OCI-LY1 (cell line): Measurements from ENCODE around the gene HENMT1.

ENCODE experiments used
- H2AFZ ChIP-seq: fragments of 200-600 bp; sonication (generic), shearing (Covaris generic); 2 replicates; pipeline ENCODE4 v1.6.0; 2014; ENCODE audit warnings: antibody characterized with exemption, mild to moderate bottlenecking, low read length
- H3F3A ChIP-seq: fragments of 200-600 bp; sonication (generic), shearing (Covaris generic); 2 replicates; pipeline ENCODE4 v1.6.0; 2014; ENCODE audit warnings: mild to moderate bottlenecking, antibody characterized with exemption, low read length, moderate library complexity; ENCODE audit not compliant: insufficient read depth
- H3K27ac ChIP-seq: fragments of 200-600 bp; sonication (generic); 2 replicates; pipeline ENCODE4 v1.5.1; 2014; ENCODE audit warnings: low read length, mixed run types, mild to moderate bottlenecking, low read depth; ENCODE audit not compliant: poor library complexity, severe bottlenecking
- H3K27me3 ChIP-seq: fragments of 200-600 bp; sonication (generic); 2 replicates; pipeline ENCODE4 v1.6.0; 2014; ENCODE audit warnings: antibody characterized with exemption, mild to moderate bottlenecking, low read length, moderate library complexity; ENCODE audit not compliant: insufficient read depth
- H3K36me3 ChIP-seq: fragments of 200-600 bp; sonication (generic); 2 replicates; pipeline ENCODE4 v1.6.1; 2014; ENCODE audit warnings: mild to moderate bottlenecking, antibody characterized with exemption, low read length, moderate library complexity, mixed read lengths; ENCODE audit not compliant: insufficient read depth
- H3K4me1 ChIP-seq: fragments of 200-600 bp; sonication (generic); 2 replicates; pipeline ENCODE4 v1.5.1; 2014; ENCODE audit warnings: mild to moderate bottlenecking, low read length, moderate library complexity; ENCODE audit not compliant: insufficient read depth, severe bottlenecking
- H3K4me2 ChIP-seq: fragments of 200-600 bp; sonication (generic), shearing (Covaris generic); 2 replicates; pipeline ENCODE4 v1.6.1; 2014; ENCODE audit warnings: low read length
- H3K4me3 ChIP-seq: fragments of 200-600 bp; sonication (generic); 2 replicates; pipeline ENCODE4 v1.5.1; 2014; ENCODE audit warnings: low read length, low read depth, mild to moderate bottlenecking, mixed read lengths; ENCODE audit not compliant: poor library complexity, severe bottlenecking
- H3K79me2 ChIP-seq: fragments of 200-600 bp; shearing (Covaris generic); 2 replicates; pipeline ENCODE4 v1.6.1; 2016; ENCODE audit warnings: mixed run types, low read length, mixed read lengths; ENCODE audit not compliant: insufficient read depth
- H3K9ac ChIP-seq: fragments of 200-600 bp; sonication (generic), shearing (Covaris generic); 2 replicates; pipeline ENCODE4 v1.6.1; 2014; ENCODE audit warnings: mild to moderate bottlenecking, low read length, mixed read lengths
- H3K9me2 ChIP-seq: fragments of 200-600 bp; sonication (generic), shearing (Covaris generic); 2 replicates; pipeline ENCODE4 v1.6.1; 2014; ENCODE audit warnings: low read depth, mild to moderate bottlenecking, low read length, mixed read lengths
- H3K9me3 ChIP-seq: fragments of 200-600 bp; shearing (Covaris generic); 2 replicates; pipeline ENCODE4 v1.6.1; 2014; ENCODE audit warnings: low read length, mixed read lengths
- H4K20me1 ChIP-seq: fragments of 200-600 bp; sonication (generic), shearing (Covaris generic); 2 replicates; pipeline ENCODE4 v1.6.0; 2016; ENCODE audit warnings: mild to moderate bottlenecking, low read length; ENCODE audit not compliant: insufficient read depth
- CTCF ChIP-seq: fragments of 200-600 bp; sonication (generic), shearing (Covaris generic); IDR thresholded peaks from 2 replicates; pipeline ENCODE4 v1.5.1; 2017; ENCODE audit warnings: mild to moderate bottlenecking, antibody characterized with exemption, low read length, moderate library complexity, mixed read lengths
- EZH2 ChIP-seq: fragments of 200-600 bp; sonication (generic), shearing (Covaris generic); IDR thresholded peaks from 2 replicates; pipeline ENCODE4 v1.8.0; 2017; ENCODE audit warnings: borderline replicate concordance, mixed run types, mild to moderate bottlenecking, antibody characterized with exemption, low read length, moderate library complexity, mixed read lengths

HENMT1 gene

DNA sequence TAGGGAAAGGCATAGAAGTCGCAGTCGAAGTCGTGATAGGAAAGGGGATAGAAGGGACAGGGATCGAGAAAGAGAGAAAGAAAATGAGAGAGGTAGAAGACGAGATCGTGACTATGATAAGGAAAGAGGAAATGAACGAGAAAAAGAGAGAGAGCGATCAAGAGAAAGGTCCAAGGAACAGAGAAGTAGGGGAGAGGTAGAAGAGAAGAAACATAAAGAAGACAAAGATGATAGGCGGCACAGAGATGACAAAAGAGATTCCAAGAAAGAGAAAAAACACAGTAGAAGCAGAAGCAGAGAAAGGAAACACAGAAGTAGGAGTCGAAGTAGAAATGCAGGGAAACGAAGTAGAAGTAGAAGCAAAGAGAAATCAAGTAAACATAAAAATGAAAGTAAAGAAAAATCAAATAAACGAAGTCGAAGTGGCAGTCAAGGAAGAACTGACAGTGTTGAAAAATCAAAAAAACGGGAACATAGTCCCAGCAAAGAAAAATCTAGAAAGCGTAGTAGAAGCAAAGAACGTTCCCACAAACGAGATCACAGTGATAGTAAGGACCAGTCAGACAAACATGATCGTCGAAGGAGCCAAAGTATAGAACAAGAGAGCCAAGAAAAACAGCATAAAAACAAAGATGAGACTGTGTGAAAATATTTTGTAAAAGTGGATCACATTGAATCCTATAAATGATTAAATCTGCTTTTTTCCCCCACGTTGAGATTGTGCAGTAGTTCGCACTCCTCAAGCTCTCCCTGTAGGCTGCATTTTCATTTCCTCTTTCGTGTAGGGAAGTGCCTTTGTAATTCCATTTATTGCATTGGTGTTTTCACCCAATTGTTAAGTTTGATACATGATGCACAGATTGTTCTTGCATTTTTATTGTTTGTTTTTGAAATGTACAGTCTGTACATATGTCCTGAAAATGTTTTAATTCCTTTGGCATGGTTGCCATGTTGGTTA is 38.8 kb upstream of the HENMT1 start:
- 0 out of 2 replicates have a peak, but pooled peaks cover 2% of the 10 kb centered on the region for H4K20me1 ChIP-seq
- H3F3A ChIP-seq: 0 out of 2 replicates have a peak, but pooled peaks cover 3% of the 10 kb centered on the region

DNA sequence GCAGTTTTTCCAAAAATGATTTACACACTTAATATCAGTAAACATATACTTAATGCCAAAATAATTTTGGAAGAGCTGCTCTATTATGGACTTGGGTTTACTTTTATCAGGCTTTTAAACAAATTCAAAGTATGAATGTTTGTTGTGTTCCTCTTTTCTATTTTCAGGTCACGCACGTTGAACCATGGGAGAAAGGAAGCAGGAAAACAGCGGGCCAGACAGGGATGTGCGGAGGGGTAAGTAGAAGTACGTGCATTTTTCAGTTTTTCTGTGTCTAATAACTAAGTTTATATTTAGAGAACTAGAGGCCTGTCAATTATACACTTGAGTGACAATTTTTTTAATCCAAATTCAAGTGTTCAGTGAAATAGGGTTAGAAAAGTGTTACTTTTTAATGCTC is 34.6 kb upstream of the HENMT1 start:
- Histone ChIP-seq H3F3A (no peaks in the 10 kb centered on the region), H3K4me1 (peaks cover 31% of the 10 kb centered on the region), H2AFZ (no peak overlapping the region), H3K27ac (no peak overlapping the region), H4K20me1 (0 out of 2 replicates have a peak, but pooled peaks cover 2% of the 10 kb centered on the region), H3K79me2 (peaks cover 39% of the 10 kb centered on the region), H3K27me3 (no peaks in the 10 kb centered on the region), H3K36me3 (peaks cover 65% of the 10 kb centered on the region), H3K4me2 (no peak overlapping the region), H3K9me3 (no peaks in the 10 kb centered on the region), H3K9me2 (no peaks in the 10 kb centered on the region), H3K9ac (no peak overlapping the region), H3K4me3 (no peak overlapping the region)
- no peak for TF ChIP-seq EZH2
- no peak for TF ChIP-seq CTCF

More for the DNA sequence above, 38.8 kb upstream of the HENMT1 start:
- Histone ChIP-seq H3K27me3 (no peaks in the 10 kb centered on the region), H3K9me2 (no peaks in the 10 kb centered on the region), H3K27ac (no peak overlapping the region), H3K4me3 (no peak overlapping the region), H3K9me3 (no peaks in the 10 kb centered on the region), H3K79me2 (peaks cover 18% of the 10 kb centered on the region), H2AFZ (no peak overlapping the region), H3K36me3 (peaks cover 76% of the 10 kb centered on the region), H3K4me2 (no peak overlapping the region), H3K4me1 (peaks cover 27% of the 10 kb centered on the region), H3K9ac (no peak overlapping the region)
- no peak for TF ChIP-seq EZH2
- no peak for TF ChIP-seq CTCF

GRCh38 chr1:108692724-108693655 is 32.1 kb upstream of the HENMT1 start:
- Histone ChIP-seq H3K9me3 (no peaks in the 10 kb centered on the region), H3K36me3 (peaks cover 39% of the 10 kb centered on the region), H2AFZ (no peak overlapping the region), H3F3A (no peaks in the 10 kb centered on the region), H3K9ac (peak overlapping the region; percentile 87), H3K9me2 (no peaks in the 10 kb centered on the region), H3K4me1 (peaks cover 31% of the 10 kb centered on the region), H3K4me2 (peak overlapping the region; percentile 82), H3K27me3 (no peaks in the 10 kb centered on the region), H3K27ac (peak overlapping the region; percentile 87), H3K4me3 (peak overlapping the region; percentile 78), H4K20me1 (0 out of 2 replicates have a peak, but pooled peaks cover 2% of the 10 kb centered on the region), H3K79me2 (peaks cover 39% of the 10 kb centered on the region)
- no peak for TF ChIP-seq EZH2
- TF ChIP-seq CTCF: peak; percentile 49; the same call in 1 of the 2 replicates
